22Rv1 (cell line): ENCODE results near the gene EVA1C.
"Not testable (repeated sequence)": the region's sequence is repeated elsewhere in the genome, so short reads cannot be mapped to it uniquely, and the experiment has no call there.

ENCODE experiments used
- H3K27ac ChIP-seq: fragments of 450-650 bp; 2 replicates; pipeline ENCODE4 v1.5.1; 2017
- ZFX ChIP-seq: fragments of 450-650 bp; IDR thresholded peaks from 2 replicates; pipeline ENCODE4 v1.6.1; 2017; ENCODE audit warnings: antibody characterized with exemption, borderline replicate concordance
- TF ChIP-seq, protein P1 (sequence below): fragments of 450-650 bp; IDR thresholded peaks from 2 replicates; pipeline ENCODE4 v1.5.1; 2017; ENCODE audit warnings: mild to moderate bottlenecking

Gene EVA1C

DNA sequence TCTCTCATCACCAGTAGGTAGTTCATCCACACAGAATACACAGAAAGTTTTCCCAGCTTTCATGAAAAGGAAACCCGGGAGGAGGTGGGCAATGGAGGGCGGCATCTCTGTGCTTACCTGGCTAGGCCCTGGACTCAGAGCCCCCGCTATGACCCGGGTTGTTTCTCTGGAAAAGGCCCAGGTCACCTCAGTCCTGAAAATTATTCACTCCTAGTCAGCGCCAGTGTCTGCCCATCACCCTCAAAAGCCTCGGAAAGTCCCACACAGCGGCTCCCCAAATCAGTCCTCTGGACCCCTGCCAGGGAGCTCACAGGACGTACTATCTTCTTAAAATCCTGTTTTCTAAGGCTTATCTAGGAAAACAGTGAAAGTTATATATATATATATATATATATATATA is 121.6 kb downstream of the EVA1C start:
- no peak overlapping the region for H3K27ac ChIP-seq
- no peak for TF ChIP-seq ZFX
- TF ChIP-seq, protein P1, sequence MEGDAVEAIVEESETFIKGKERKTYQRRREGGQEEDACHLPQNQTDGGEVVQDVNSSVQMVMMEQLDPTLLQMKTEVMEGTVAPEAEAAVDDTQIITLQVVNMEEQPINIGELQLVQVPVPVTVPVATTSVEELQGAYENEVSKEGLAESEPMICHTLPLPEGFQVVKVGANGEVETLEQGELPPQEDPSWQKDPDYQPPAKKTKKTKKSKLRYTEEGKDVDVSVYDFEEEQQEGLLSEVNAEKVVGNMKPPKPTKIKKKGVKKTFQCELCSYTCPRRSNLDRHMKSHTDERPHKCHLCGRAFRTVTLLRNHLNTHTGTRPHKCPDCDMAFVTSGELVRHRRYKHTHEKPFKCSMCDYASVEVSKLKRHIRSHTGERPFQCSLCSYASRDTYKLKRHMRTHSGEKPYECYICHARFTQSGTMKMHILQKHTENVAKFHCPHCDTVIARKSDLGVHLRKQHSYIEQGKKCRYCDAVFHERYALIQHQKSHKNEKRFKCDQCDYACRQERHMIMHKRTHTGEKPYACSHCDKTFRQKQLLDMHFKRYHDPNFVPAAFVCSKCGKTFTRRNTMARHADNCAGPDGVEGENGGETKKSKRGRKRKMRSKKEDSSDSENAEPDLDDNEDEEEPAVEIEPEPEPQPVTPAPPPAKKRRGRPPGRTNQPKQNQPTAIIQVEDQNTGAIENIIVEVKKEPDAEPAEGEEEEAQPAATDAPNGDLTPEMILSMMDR, result no peak

DNA sequence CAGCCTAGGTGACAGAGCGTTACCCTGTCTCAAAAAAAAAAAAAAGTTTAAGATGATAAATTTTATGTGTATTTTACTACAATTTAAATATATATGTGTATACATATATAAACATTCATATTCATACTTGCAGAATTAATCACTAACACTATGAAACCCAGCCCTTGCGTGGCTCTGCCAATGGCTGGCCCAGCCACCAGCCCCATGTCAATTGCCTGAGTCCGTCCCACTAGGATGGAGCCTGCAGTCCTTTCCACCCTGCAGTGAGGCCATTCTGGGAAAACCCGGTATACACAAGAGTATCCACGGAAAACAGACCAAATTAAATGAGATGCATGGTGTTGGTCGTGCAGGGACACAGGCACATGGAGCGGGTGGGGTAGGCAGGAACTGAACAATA is 123.1 kb downstream of the EVA1C start:
- H3K27ac ChIP-seq, result no peak overlapping the region
- no peak for TF ChIP-seq ZFX
- TF ChIP-seq, protein P1, result no peak

DNA sequence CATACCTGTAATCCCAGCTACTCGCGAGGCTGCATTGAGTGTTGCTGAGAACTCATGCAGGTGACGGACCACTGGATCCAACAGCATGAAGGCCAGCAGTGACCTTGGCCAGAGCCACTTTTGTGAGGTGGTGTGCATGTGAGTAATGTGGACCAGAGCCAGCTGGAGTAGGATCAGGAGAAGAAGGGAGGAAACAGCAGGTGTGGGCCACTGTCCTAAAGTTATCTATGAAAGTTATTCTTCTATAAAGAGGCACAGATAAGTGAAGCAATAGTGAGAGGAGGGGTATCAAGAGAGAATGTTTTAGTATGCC is 125.0 kb downstream of the EVA1C start:
- TF ChIP-seq, protein P1, result no peak
- TF ChIP-seq ZFX, result no peak
- no peak overlapping the region for H3K27ac ChIP-seq

DNA sequence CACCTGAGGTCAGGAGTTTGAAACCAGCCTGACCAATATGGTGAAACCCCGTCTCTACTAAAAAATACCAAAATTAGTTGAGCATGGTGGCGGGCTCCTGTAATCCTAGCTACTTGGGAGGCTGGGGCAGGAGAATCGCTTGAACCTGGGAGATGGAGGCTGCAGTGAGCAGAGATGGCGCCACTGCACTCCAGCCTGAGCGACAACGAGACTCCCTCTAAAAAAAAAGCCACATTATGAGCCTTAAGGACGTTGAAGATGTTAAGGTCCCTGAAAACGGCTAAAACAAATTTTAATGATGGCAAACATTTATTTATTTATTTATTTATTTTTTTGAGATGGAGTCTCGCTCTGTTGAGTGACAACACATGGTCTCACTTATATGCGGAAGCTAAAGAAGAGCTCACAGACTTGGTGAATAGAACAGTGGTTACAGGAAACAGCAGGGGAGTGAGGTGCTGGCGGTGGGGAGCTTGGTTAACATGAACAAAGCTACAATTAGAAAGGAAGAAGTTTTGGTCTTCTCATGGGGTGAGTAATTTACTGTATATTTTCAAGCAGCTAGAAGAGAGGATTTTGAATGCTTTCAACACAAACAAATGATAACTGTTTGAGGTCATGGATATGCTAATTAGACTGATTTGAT is 125.8 kb downstream of the EVA1C start:
- no peak overlapping the region for H3K27ac ChIP-seq
- no peak for TF ChIP-seq ZFX
- TF ChIP-seq, protein P1, result no peak

DNA sequence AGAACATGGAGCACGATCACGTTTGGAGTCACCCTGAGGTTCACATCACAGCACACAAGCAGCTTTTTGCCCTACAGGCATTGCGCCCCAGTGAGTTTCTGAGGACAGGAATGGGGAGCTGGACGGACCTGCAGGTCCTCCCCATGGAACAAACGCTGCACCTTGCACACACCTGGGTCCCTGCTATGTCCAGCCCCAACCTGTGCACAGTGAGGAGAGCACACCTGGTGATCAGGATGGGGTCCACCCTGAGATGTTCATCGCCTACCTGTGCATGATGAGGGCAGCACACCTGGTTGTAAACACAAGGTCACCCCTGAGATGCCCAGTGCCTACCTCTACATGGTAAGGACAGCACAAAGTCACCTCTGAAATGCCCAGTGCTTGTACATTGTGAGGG is 126.9 kb downstream of the EVA1C start:
- H3K27ac ChIP-seq, result no peak overlapping the region
- TF ChIP-seq, protein P1, result no peak
- TF ChIP-seq ZFX, result no peak

DNA sequence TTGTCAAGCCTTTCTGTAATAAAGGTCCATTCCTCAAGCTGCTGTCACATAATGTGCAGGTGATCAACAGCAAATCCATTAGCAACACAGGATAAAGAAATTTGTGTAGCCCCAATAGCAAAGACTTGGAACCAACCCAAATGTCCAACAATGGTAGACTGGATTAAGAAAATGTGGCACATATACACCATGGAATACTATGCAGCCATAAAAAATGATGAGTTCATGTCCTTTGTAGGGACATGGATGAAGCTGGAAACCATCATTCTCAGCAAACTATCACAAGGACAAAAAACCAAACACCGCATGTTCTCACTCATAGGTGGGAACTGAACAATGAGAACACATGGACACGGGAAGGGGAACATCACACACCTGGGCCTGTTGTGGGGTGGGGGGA is 130.6 kb downstream of the EVA1C start:
- H3K27ac ChIP-seq, result not testable (repeated sequence)

DNA sequence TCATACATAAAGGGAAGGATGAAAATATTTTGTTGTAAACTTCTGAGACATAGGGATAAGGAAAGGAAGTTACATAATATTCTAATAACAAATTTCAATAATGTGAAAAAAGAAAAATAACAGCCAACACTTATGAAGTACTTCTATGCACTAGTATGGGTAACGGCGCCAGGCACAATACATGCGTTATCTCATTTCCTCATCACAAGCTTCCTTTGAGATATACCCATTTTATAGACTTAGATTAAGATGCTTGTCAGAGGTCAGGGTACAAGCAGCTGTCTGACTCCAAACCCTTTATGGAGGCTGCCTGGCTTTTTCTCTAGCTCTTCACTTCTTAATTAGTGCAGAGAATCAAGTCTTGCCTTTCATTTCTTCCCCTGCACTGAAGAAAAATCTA is 131.5 kb downstream of the EVA1C start:
- TF ChIP-seq ZFX, result no peak
- no peak overlapping the region for H3K27ac ChIP-seq

DNA sequence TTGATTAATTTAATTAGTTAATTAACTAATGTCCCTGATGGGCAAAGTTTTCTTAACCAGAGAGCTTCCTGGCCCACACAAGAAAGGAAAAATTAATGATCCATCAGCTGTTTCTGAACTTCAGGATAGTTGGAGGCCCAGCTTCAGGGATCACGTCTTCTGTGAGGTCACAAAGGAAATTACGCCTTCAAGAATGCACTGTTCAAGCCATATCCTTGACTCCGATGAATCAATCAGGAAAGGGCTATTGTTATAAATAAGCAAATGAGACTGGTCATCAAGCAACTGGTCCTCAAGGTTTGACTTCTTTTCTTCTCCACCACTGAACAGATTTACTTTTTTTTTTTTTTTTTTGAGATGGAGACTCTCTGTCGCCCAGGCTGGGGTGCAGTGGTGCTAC is 132.2 kb downstream of the EVA1C start:
- TF ChIP-seq, protein P1, result no peak
- TF ChIP-seq ZFX, result no peak
- H3K27ac ChIP-seq, result no peak overlapping the region
